GM20000 (cell line): Measurements from ENCODE around the gene JADE2.
A peak's percentile ranks its signal among the peaks of the same experiment; 100 is the strongest.

ENCODE experiments used
- DNase-seq: peaks from one replicate; pipeline ENCODE4 v3.0.0; 2012; ENCODE audit warnings: low spot score
- CTCF ChIP-seq: IDR thresholded peaks from 2 replicates; pipeline ENCODE4 v1.5.1; 2012; ENCODE audit warnings: mild to moderate bottlenecking, control low read depth; ENCODE audit errors: extremely low read depth, missing control alignments

Gene JADE2

GRCh38 chr5:134519989-134520388 lies 5.5 kb upstream of the JADE2 start:
- no peak for TF ChIP-seq CTCF

GRCh38 chr5:134521841-134522240 lies 3.6 kb upstream of the JADE2 start:
- no peak for DNase-seq
- no peak for TF ChIP-seq CTCF

More at GRCh38 chr5:134519989-134520388, 5.5 kb upstream of the JADE2 start:
- no peak for DNase-seq

GRCh38 chr5:134523543-134524271 lies 1.8 kb upstream of the JADE2 start:
- TF ChIP-seq CTCF = no peak
- no peak for DNase-seq

GRCh38 chr5:134524272-134524825 lies 1.1 kb upstream of the JADE2 start:
- no peak for TF ChIP-seq CTCF
- DNase-seq = peak; percentile 82

GRCh38 chr5:134525683-134526482 lies 413 bp downstream of the JADE2 start:
- no peak for TF ChIP-seq CTCF
- DNase-seq = peak; percentile 76

GRCh38 chr5:134526483-134527155 lies 1.1 kb downstream of the JADE2 start:
- TF ChIP-seq CTCF = no peak
- DNase-seq = peak; percentile 87
